ENCODE measurements around the gene B3GALNT2. TPM values are rescaled to one million over a fixed set of nuclear protein-coding genes. Genes with fewer than 3 reads are reported as not detected.
A peak's percentile ranks its signal among the peaks of the same experiment; 100 is the strongest.
"Not testable (repeated sequence)": the region's sequence is repeated elsewhere in the genome, so short reads cannot be mapped to it uniquely, and the experiment has no call there.

B3GALNT2 gene
- total RNA-seq, 1 donor from 2014 or later: 29.2 TPM

DNA sequence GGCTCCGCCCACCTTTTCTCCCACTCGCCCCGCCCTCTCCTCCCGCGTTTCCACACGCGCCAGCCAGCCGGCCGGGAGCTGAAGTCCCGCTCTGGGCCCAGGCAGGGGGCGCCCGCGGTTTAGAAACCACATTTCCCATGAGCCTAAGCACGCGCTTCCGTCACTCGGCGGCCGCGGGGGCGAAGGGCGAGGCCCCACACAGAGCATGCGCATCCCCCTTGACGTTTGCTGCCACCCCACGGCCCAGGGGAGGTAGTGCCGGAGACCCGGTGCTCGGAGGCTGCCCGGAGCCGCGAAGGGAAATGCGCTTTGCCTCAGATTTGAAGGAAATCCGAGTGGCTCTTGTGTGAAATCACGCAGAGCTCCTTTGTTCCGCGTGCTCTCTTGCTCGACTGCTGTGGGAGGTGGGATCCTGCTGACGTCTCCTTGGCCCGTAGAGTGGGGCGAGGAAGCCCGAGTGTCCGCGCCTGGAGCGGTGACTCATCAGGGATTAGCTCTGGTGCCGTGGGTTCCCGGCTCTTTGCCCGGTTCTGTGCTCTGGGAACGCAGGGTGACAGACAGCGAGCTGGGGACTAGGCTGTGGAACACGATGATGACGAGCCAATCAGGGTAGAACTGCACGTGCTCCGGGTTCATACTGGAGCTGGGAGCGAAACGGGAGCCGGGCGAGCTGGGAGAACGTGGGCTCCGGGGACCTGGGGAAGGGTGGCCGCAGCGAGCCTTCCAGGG is 406 bp upstream of the B3GALNT2 start:
- DNase-seq (ENCODE audit: low read depth in 2 of 2): peak; percentile 100

DNA sequence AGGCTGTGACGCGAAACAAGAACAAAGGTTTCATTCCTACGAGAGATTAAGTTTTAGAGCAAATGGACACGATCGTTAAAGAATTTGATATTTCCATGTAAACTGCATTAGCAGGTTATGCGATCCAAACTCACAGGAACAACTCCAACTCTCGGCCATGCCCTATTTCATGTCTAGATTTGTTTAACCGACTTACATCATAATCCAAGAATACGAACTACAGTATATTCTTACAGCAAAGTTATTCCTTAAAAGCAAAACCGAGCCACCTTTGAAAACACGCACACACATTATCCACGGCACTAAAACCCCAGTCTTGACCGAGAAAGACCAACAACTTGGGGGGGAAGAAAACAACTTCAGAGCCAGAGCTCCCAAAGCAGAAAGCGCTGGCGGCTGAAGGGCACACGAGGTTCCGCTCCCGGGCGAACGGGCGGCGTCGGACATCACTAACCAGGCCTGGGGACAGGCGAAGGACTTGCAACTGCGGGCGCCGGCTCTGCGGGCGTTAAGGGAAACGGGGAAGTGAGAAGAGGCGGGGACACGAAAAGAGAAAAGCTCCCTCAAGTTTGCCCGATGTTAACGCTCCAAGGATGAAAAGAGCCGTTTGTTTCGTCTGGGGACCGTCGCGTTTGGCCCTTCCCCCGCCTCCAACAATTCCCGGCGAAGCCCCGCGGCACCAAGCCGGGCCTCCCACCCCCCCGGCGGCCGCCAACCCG is 690 bp downstream of the B3GALNT2 start:
- DNase-seq (ENCODE audit: low read depth in 2 of 2): peak; percentile 62 to 67

DNA sequence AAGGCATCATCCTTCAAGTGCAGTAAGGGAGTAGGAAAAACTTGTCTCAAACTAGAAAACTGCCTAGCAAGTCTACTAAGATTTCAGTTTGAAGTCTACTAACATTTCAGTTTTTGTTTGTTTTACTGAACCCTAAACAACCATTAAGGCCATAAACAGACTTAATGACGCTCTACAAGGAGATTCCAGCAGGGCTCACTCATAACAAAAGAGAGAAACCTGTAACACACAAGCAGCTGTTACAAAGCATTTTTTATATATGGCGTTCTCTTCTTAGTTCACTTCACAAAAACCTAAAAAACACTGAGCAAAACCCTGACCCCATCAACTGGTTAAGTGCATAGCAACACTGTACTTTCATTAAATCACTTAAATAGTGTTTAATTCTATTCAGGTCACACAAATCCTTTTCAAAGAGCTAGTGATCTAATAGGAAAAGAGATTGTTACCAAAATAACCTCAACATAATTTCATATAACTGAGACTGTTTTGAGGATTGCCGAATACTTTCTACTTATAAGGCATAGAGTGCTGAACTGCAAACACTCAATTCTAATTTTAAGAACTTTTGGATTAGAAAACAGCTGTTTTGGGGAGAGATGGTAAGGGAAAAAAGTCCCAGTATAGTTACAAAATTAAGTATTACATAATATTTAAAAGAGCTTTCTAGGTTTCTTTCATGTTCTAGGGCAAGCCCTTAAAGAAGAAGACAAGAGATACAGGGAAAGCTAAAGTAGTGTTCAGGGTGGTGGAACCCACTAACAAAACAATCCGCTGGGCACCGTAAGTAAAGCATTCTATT is 1.4 kb downstream of the B3GALNT2 start:
- peak; percentile 7 to 28 for DNase-seq (ENCODE audit: low read depth in 2 of 2)

DNA sequence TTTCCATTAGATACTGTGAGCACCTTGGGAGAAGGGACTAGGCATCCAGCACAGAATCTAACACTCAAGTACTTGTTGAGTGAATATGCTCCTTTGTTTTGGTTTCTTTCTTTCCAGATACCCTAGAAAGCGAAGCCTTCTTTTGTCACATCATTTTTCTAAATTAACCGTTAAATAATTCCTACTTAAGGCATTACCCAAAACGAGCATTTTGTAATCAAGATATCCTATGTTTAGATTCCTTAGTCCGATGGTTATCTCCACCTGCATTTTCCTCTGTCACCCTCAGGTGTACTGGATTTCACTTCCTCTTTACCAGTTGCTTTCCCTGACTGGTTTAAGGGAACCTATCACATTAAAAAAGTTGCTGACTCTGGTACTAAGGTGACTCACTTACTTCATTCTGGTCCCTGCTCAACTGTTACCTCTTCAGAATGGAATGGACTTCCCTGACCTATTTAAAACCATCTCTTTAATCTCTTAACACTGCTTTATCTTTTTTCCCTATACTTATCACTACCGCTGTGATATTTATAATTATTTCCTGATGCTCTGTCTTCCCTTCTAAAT is 3.2 kb downstream of the B3GALNT2 start:
- DNase-seq (ENCODE audit: low read depth in 2 of 2): no peak

DNA sequence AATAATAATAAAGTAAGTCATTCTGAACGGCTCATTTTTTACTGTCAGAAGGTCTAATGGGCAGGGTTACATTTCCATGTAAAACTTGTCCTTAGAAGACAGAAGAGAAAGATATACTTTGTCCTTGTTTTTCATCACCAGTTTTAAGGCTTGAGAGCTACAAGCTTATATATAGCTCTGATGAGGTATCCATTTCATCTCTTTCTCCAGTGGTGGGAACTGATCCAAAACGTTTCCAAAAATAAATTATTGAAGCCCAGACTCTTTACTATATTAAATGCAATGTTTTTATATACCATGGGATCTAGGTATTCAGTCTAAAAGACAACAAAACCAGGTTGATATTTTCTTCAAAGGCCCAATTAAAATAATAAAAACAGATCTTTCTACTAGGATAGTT is 8.7 kb downstream of the B3GALNT2 start:
- DNase-seq (ENCODE audit: low read depth in 2 of 2): no peak

DNA sequence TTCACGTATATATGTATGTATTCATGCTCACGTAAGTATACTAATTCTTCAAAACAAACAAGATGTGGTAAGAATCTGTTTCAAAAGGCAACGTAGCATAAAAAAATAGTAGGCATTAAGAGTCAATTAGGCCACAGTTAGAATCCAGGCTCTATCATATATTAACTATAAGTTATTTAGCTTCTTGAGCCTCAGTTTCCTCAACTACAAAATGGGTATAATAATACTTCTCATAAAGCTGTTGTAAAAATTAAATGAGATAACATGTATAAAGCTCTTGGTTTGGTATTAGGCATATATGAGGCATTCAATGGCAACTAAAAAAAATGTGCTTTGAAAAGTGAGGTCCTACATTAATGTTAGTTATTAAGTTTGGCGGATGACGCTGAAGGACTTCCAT is 9.2 kb downstream of the B3GALNT2 start:
- DNase-seq (ENCODE audit: low read depth in 2 of 2): no peak

DNA sequence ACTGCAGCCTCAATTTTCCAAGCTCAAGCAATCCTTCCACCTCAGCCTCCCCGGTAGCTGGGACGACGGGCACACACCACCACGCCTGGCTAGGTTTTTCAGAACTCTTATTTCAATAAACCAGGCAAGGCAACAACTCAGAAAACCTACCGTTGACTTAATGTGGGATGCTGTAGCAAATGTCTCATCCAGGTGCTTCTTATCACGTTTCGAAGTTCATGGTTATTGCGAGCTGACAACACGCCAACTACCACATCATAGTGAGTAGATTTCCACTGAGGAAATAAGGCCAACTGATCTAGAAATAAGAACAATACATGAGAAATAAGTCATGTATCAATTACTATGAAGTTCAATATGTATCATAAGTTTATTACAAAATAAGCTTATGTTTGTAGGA is 9.7 kb downstream of the B3GALNT2 start:
- DNase-seq (ENCODE audit: low read depth in 2 of 2): no peak

DNA sequence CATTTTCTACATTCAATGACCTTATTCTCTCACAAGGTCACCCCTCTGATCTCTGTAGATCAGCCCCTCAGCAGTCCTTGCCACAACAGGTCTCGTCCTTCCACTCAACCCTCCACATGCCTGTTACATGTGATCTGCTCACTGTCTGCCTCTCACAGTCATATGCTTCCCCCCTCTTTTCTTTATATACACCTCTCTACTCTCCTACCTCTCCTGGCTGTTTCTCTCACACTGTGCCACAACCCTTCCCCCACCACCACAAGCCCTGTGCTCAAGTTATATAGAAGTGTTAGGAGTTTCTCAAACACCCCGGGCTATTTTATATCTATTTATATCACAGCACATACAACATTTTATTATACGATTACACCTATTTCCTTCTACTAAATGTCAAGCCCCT is 12.6 kb downstream of the B3GALNT2 start:
- no peak for DNase-seq (ENCODE audit: low read depth in 2 of 2)

DNA sequence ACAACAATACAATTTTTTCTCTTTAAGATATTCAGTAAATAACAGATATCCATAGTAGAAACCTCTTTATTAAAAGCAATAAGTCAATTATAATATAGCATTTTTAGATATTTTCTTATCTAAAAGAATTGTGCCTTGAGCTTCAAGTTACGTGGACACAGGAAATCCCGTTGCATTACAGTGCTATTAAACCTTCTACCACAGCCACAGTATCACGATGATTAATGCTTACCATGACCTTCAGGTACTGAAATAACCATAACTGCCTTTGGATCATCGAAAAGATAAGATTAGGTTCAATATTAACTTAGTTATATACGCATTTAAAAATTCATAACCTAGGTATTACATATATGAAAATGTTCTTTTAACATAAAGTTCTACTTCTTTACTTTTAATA is 17.9 kb downstream of the B3GALNT2 start:
- peak; percentile 12 to 40 for DNase-seq (ENCODE audit: low read depth in 2 of 2)

DNA sequence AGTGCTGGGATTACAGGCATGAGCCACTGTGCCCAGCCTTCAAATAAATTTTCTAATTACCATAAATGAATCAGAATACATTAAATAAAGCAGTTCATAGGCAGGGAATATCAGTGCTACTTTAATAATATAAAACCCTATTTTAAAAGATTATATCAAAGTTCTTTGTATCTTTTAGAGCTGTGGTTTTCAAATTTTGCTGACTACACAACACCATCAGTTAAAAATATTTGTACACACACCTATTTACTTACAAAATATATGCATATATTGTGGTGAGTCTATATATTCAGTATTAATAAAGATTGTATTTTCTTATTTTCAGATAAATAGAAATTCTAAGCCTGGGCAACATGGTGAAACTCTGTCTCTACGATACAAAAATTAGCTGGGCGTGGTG is 18.7 kb downstream of the B3GALNT2 start:
- DNase-seq (ENCODE audit: low read depth in 2 of 2): no peak

DNA sequence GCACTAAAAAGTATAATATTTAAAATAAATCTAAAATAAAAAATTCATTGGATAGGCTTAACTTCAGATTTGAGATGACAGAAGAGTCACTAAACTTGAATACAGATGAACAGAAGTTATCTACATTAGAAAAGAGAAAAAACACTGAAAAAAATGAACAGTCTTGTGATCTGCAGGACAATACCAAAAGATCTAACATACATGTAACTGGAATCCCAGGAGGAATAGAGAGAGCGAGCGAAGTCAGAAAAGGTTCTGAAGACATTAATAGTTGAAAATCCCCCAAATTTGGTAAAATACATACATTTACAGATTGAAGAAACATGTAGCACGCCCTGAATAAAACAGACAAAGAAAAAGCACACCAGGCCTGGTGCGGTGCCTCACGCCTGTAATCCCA is 21.2 kb downstream of the B3GALNT2 start:
- no peak for DNase-seq (ENCODE audit: low read depth in 2 of 2)

DNA sequence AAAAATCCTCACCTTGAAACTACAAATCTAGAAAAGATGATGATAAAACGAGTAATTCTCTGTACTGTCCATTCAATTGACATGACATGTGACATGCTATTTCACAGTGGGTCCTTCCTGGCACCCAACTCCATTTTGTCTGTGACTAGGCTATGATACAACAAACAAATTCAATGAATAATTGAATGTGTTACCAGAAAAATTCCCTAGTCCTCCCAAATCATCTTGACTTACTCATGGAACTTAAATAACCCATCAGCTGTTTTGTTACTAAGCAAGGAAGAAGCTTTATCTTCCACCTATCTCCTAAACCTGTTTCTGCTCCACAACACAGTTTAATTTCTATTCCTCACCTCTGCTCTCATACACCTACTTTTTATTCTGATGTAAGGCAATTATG is 30.4 kb downstream of the B3GALNT2 start:
- peak in 1 of 2 donors; percentile 1 for DNase-seq (ENCODE audit: low read depth in 2 of 2)

DNA sequence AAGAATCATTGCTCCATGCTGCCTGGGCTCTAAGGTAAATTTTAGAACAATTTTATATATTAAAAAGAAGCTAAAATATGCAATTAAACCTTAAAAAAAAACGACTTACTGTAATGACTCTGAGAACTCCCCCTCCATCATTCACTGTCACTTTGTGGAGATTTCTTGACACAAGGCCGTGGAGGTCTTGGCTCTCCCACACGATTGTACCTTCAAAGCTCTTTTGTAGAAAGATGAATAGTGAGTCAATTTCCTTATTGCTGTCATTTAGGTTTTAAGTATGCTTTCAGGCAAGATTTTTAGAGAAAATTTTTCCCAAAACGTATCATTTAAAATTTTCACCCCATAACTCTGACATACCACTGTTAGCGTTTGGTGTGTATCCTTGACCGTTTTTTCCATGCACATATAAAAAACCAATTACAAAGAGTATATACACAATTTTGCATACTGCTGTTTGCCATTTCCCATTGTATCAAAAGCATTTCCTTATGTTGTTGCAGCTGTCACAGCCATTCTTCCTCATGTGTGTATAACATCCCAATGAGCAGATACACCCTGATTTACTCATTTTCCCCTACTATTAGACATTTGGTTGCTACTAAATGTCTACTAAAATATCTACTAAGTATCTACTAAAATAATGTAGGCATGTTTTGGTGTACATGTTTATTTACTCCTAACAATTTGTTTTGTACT is 33.4 kb downstream of the B3GALNT2 start:
- DNase-seq (ENCODE audit: low read depth in 2 of 2): peak; percentile 46 to 78

DNA sequence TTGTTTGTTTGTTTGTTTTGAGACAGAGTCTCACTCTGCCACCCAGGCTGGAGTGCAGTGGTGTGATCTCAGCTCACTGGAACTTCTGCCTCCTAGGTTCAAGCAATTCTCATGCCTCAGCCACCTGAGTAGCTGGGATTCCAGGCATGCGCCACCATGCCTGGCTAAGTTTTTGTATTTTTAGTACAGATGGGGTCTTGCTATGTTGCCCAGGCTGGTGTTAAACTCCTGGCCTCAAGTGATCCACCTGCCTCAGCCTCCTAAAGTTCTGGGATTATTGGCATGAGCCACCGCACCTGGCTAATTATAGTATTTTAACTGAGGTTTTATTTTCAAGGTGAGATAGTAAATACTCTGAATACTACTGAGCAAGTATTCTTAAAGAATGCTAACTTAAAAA is 34.4 kb downstream of the B3GALNT2 start:
- not testable (repeated sequence) for DNase-seq (ENCODE audit: low read depth in 2 of 2)

DNA sequence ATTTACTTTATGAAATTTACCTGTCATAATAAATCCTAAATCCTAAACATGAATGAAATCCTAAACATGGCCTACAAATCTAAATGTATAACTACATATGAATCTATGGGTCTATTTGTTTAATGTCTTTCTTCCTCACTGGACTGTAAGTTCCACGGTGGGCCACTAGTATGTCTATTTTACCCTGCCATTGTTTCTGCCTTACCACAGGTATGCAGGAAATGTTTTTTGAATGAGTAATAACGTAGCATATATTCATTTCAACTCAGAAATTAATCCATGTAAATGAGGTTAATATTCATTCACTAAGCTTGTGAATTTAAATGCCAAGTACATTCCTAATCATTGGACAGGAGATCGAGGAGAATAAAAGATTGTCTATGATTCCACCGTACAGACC is 35.3 kb downstream of the B3GALNT2 start:
- DNase-seq (ENCODE audit: low read depth in 2 of 2): peak; percentile 34 to 63

DNA sequence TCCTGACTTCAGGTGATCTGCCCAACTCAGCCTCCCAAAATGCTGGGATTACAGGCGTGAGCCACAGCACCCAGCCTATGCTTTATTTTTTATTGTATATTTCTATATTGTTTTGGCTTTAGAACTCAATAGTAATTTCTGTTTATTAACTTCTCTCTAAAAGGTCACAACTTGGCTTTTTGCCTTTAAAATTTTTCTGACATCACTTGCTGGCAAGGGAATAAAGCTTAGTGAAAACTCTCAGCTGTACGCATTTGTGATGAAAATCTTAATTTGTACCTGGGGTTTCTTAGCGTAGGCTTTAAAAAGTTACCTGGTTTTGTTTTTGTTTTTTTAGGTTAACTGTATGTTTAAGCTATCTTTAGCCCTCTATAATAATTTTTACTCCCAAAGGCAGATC is 36.2 kb downstream of the B3GALNT2 start:
- no peak for DNase-seq (ENCODE audit: low read depth in 2 of 2)

DNA sequence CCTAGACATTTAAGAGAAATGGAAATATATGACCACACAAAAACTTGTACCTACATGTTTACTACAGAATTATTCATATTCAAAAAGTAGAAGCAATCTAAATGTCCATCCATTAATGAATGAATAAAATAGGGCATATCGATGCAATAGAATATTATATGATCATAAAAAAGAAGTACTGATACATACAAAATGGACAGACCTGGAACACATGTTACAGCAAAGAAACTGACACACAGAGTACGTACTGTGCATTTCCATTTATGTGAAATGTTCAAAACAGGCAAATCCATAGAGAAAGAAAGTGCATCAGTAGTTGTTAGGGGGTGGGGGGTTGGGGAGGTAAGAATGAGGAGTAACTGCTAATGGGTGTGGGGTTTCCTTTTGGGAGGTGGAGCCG is 39.2 kb downstream of the B3GALNT2 start:
- no peak for DNase-seq (ENCODE audit: low read depth in 2 of 2)

DNA sequence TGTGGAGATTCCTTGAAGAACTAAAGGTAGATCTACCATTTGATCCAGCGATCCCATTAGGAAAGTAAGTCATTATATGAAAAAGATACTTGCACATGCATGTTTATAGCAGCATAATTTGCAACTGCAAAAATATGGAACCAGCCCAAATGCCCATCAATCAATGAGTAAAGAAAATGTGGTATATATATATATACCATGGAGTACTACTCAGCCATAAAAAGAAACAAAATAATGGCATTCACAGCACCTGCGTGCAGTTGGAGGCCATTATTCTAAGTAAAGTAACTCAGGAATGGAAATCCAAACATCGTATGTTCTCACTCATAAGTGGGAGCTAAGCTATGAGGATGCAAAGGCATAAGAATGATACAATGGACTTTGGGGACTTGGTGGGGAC is 41.4 kb downstream of the B3GALNT2 start:
- not testable (repeated sequence) for DNase-seq (ENCODE audit: low read depth in 2 of 2)

DNA sequence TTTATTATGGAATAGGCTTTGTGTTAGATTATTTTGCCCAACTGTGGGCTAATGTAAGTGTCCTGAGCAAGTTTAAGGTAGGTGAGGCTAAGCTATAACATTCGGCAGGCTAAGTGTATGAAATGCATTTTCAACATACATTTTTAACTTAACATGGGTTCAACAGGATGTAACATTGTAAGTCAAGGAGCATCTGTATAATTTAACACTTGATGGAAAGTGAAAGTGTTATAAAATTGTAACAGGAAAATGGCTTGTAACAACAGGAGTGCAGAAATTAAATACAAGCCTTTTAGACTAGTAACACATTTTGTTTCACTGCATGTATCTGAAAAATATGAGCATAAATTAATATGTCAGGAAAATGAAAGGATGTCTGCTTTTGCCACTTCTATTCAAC is 42.3 kb downstream of the B3GALNT2 start:
- DNase-seq (ENCODE audit: low read depth in 2 of 2): no peak

DNA sequence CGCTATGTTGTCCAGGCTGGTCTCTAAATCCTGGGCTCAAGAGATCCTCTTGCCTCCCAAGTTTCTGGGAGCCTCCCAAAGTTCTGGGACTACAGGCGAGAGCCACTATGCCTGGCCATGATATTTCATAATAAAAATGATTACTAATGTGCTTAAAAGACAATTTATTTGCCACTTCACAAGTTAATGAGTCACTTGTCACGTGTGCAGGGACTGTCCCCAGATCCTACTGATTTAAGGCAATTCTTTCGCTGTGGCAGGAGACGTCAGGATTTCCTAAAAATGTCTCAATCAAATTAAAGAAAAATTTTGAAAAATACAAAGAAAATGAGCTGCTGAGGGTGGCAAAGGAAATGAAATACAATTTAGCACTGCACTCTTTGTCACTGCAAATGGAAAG is 43.5 kb downstream of the B3GALNT2 start:
- DNase-seq (ENCODE audit: low read depth in 2 of 2): no peak

DNA sequence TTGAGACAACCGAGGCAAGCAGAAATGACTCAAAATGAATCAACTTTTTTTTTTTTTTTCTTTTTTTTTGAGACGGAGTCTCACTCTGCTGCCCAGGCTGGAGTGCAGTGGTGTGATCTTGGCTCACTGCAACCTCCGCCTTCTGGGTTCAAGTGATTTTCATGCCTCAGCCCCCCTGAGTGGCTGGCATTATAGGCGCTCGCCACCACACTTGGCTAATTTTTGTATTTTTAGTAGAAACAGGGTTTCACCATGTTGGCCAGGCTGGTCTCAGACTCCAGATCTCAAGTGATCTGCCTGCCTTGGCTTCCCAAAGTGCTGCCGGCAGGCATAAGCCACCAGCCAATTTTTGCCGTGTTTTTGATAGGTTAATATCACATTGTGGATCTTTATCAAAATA is 46.4 kb downstream of the B3GALNT2 start:
- DNase-seq (ENCODE audit: low read depth in 2 of 2): not testable (repeated sequence)

Measured in lung microvascular endothelial cell (primary cell).